Progenitor cell of endocrine pancreas (in vitro differentiated cells): Measurements from ENCODE around the gene AKR1C4. TPM values are rescaled to one million over a fixed set of nuclear protein-coding genes. Genes with fewer than 3 reads are reported as not detected.
"Not testable (repeated sequence)": the region's sequence is repeated elsewhere in the genome, so short reads cannot be mapped to it uniquely, and the experiment has no call there.

Experiments used
- DNase-seq: peaks from one replicate; pipeline ENCODE4 v3.0.0; 2021; ENCODE audit warnings: low spot score; ENCODE audit not compliant: unreplicated experiment
- H3K27ac Mint-ChIP-seq: 2 replicates; pipeline ENCODE4 v1.8.0; 2021; ENCODE audit warnings: mild to moderate bottlenecking, moderate library complexity, mixed read lengths
- H3K27me3 Mint-ChIP-seq: 2 replicates; pipeline ENCODE4 v1.8.0; 2021; ENCODE audit warnings: mixed read lengths
- H3K36me3 Mint-ChIP-seq: 2 replicates; pipeline ENCODE4 v1.8.0; 2022; ENCODE audit warnings: mixed read lengths; ENCODE audit not compliant: insufficient read depth
- H3K4me1 Mint-ChIP-seq: 2 replicates; pipeline ENCODE4 v1.8.0; 2021; ENCODE audit warnings: low read depth, mixed read lengths
- H3K4me3 Mint-ChIP-seq: 2 replicates; pipeline ENCODE4 v1.8.0; 2021; ENCODE audit warnings: low read depth, mild to moderate bottlenecking, moderate library complexity, mixed read lengths
- H3K9me3 Mint-ChIP-seq: 2 replicates; pipeline ENCODE4 v1.8.0; 2021; ENCODE audit warnings: low read depth, mixed read lengths
- total RNA-seq: library from RNA; stranded (reverse); gene quantifications from 2 replicates; pipeline ENCODE4 v1.2.1, GENCODE V29; 2021
- TF ChIP-seq, protein P1 (sequence below): fragments of 200-600 bp; sonication (generic); IDR thresholded peaks from one replicate; pipeline ENCODE4 v1.5.0; 2021; ENCODE audit warnings: antibody characterized with exemption, mild to moderate bottlenecking; ENCODE audit not compliant: unreplicated experiment

AKR1C4 gene
- total RNA-seq, 1 donor from 2014 or later: 0.48 TPM

DNA sequence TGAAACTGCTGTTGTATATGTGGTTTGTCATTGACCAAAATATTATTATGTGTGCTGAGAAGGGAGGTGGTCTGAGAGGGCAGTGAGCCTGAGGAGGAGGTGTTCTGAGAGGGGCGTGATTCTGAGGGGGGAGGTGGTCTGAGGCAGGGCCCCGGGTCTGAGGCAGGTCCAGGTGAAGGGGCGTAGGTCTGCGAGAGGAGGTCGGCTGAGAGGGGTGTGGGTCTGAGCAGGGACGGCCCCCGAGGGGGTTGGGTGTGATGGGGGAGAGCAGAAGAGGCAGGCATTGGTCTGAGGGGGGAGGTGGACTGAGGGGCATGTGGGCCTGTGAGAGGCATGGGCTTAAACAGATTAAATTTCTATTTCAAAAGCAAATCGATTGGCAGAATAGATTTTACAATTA, 32.4 kb downstream of the AKR1C4 start:
- H3K9me3 Mint-ChIP-seq: peaks cover 8% of the 10 kb centered on the region
- H3K4me3 Mint-ChIP-seq: no peak overlapping the region
- no peak overlapping the region for H3K27ac Mint-ChIP-seq

DNA sequence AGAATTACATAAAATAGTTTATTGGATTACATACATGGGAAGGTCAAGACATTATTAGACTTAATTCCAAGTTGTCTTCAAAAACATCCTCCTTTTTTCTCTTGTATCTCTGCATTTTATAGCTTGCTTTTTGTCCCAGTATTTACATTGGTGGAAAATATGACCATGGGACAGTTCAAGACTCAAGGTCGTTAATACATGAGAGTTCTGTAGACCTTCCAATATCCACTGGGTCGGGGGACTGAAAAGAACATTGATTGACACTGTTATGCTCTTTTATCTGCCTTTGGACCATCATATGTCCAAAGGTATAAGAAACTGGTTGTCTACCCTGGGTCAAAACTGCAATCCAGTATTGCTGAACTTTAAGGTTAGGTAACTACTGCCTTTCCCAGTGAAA, 36.7 kb downstream of the AKR1C4 start:
- Mint-ChIP-seq H3K4me1 (no peaks in the 10 kb centered on the region), H3K9me3 (peaks cover 23% of the 10 kb centered on the region), H3K27ac (no peak overlapping the region), H3K27me3 (no peaks in the 10 kb centered on the region), H3K4me3 (no peak overlapping the region), H3K36me3 (peaks cover 5% of the 10 kb centered on the region)
- no peak for DNase-seq
- TF ChIP-seq, protein P1, sequence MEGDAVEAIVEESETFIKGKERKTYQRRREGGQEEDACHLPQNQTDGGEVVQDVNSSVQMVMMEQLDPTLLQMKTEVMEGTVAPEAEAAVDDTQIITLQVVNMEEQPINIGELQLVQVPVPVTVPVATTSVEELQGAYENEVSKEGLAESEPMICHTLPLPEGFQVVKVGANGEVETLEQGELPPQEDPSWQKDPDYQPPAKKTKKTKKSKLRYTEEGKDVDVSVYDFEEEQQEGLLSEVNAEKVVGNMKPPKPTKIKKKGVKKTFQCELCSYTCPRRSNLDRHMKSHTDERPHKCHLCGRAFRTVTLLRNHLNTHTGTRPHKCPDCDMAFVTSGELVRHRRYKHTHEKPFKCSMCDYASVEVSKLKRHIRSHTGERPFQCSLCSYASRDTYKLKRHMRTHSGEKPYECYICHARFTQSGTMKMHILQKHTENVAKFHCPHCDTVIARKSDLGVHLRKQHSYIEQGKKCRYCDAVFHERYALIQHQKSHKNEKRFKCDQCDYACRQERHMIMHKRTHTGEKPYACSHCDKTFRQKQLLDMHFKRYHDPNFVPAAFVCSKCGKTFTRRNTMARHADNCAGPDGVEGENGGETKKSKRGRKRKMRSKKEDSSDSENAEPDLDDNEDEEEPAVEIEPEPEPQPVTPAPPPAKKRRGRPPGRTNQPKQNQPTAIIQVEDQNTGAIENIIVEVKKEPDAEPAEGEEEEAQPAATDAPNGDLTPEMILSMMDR: no peak

More for the DNA sequence above, 32.4 kb downstream of the AKR1C4 start:
- TF ChIP-seq, protein P1: no peak
- no peak for DNase-seq
- H3K4me1 Mint-ChIP-seq: no peaks in the 10 kb centered on the region
- no peaks in the 10 kb centered on the region for H3K36me3 Mint-ChIP-seq
- H3K27me3 Mint-ChIP-seq: no peaks in the 10 kb centered on the region

DNA sequence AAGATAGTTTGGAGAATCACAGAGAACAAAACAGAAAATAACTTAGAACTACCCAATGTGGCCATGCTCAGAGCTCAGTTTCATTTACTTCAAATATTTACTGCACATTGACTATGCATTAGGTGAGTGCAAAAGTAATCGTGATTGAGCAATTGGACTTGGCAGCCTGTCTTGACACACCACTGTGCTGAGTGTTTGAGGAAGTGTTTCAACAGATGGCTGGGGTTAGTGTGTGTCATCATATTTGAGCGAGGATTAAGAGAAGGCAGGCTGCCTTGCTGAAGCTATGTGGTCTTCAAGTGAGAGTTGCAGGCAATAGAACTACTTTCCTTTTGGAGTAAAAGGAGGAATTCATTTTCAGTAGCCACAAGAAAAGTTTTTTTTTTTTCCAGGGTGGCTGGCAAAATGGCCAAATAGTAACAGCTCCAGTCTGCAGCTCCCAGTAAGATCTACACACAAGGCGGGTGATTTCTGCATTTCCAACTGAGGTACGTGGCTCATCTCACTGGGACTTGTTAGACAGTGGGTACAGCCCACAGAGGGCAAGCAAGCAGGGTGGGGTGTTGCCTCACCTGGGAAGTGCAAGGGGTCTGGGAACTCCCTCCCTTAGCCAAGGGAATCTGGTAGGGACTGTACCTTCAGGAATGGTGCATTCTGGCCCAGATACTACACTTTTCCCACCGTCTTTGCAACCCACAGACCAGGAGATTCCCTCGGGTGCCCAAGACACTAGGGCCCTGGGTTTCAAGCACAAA, 37.6 kb downstream of the AKR1C4 start:
- peaks cover 5% of the 10 kb centered on the region for H3K36me3 Mint-ChIP-seq
- H3K27me3 Mint-ChIP-seq: no peaks in the 10 kb centered on the region
- TF ChIP-seq, protein P1: no peak
- H3K27ac Mint-ChIP-seq: no peak overlapping the region
- no peaks in the 10 kb centered on the region for H3K4me1 Mint-ChIP-seq
- H3K9me3 Mint-ChIP-seq: peaks cover 23% of the 10 kb centered on the region
- no peak overlapping the region for H3K4me3 Mint-ChIP-seq
- no peak for DNase-seq

DNA sequence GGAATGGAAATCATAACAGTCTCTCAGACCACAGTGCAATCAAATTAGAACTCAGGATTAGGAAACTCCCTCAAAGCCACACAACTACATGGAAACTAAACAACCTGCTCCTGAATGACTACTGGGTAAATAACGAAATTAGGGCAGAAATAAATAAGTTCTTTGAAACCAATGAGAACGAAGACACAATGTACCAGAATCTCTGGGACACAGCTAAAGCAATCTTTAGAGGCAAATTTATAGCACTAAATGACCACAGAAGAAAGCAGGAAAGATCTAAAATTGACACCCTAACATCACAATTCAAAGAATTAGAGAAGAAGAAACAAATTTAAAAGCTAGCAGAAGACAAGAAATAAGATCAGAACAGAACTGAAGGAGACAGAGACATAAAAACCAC, 40.9 kb downstream of the AKR1C4 start:
- not testable (repeated sequence) for DNase-seq, H3K27ac Mint-ChIP-seq, H3K4me1 Mint-ChIP-seq, H3K27me3 Mint-ChIP-seq, H3K36me3 Mint-ChIP-seq, H3K4me3 Mint-ChIP-seq
- H3K9me3 Mint-ChIP-seq: peaks cover 25% of the 10 kb centered on the region

DNA sequence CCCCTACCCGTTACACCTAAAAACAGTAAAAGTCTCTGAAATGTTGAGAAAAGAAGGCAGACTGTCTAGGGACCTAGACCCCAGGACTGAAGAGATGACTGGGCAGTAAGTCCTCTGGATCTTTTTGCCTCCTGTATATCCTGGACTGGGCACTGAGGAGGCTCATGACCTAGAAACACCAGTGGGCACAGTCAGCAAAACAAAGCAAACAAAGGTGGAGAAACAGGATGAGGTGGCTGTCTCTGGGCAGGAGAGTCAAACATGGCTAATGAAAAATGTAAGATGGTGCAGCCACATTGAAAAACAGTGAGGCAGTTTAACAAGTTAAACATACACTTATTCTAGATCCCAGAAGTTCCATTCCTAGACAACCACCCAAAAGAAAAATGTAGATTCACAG, 45.9 kb downstream of the AKR1C4 start:
- H3K4me3 Mint-ChIP-seq: no peak overlapping the region
- H3K36me3 Mint-ChIP-seq: peaks cover 4% of the 10 kb centered on the region
- no peak for DNase-seq
- H3K27ac Mint-ChIP-seq: no peak overlapping the region
- peaks cover 6% of the 10 kb centered on the region for H3K4me1 Mint-ChIP-seq
- TF ChIP-seq, protein P1: no peak
- peaks cover 17% of the 10 kb centered on the region for H3K9me3 Mint-ChIP-seq
- no peaks in the 10 kb centered on the region for H3K27me3 Mint-ChIP-seq

DNA sequence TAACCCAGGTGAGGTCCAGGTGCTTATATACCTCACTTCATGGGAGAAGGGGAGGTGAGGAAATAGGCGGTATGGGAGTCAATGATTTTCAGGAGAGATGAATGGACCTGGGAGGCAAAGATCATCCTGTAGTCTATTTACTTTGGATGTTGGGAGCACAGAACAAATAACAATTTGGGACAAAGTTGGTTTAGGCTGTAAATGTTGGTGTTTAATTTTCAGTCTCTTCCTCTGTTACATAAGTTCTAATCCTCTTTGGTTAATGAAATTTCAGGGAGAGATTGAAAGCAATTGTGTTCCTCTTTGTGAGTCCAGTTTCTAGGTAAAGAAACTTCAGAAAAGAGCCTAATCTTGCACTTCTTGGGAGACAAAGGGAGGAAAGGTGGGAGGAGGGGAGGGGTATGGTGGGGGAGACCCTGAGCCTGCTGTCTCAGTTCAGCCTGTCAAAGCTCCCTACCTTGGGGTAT, 46.9 kb downstream of the AKR1C4 start:
- H3K27me3 Mint-ChIP-seq: no peaks in the 10 kb centered on the region
- H3K36me3 Mint-ChIP-seq: peaks cover 2% of the 10 kb centered on the region
- DNase-seq: no peak
- H3K27ac Mint-ChIP-seq: no peak overlapping the region
- TF ChIP-seq, protein P1: no peak
- no peak overlapping the region for H3K4me3 Mint-ChIP-seq
- H3K9me3 Mint-ChIP-seq: peaks cover 9% of the 10 kb centered on the region
- peaks cover 6% of the 10 kb centered on the region for H3K4me1 Mint-ChIP-seq
